Esophagus squamous epithelium (tissue), 5 donors: Measurements from ENCODE around the gene CCR9. TPM values are rescaled to one million over a fixed set of nuclear protein-coding genes. Genes with fewer than 3 reads are reported as not detected.
A peak's percentile ranks its signal among the peaks of the same experiment; 100 is the strongest.

Source experiments
- DNase-seq: peaks from one replicate; lab custom pipeline; 2025; lab: John Stamatoyannopoulos, UW
- H3K27ac ChIP-seq, 4 donors: fragments of 200-600 bp; sonication (generic); one replicate each; pipeline ENCODE4 v1.5.1; 2016 to 2019; ENCODE audit warnings: mild to moderate bottlenecking in 1 of 4
- H3K27me3 ChIP-seq, 4 donors: fragments of 200-600 bp; sonication (generic); 1 replicate in 3 of 4; 2 replicates in 1 of 4; pipeline versions ENCODE4 v1.5.1 to v1.6.0; 2017 to 2021; ENCODE audit warnings: antibody characterized with exemption in 1 of 4
- H3K36me3 ChIP-seq, 3 donors: fragments of 200-600 bp; sonication (generic); one replicate each; pipeline ENCODE4 v1.5.1; 2016 to 2019
- H3K4me1 ChIP-seq, 3 donors: fragments of 200-600 bp; sonication (generic); one replicate each; pipeline ENCODE4 v1.5.1; 2017 to 2019
- H3K4me3 ChIP-seq, 4 donors: fragments of 200-600 bp; sonication (generic); 1 replicate in 3 of 4; 2 replicates in 1 of 4; pipeline ENCODE4 v1.5.1; 2016 to 2019; ENCODE audit warnings: mild to moderate bottlenecking in 2 of 4, moderate library complexity in 1 of 4
- H3K9me3 ChIP-seq, 3 donors: fragments of 200-600 bp; sonication (generic); one replicate each; pipeline ENCODE4 v1.5.1; 2016 to 2019
- CTCF ChIP-seq, 6 experiments: fragments of 450-650 bp in 4 of 6; fragments of 200-600 bp in 2 of 6; sonication (generic) in 2 of 6; IDR thresholded peaks; one replicate each; pipeline ENCODE4 v1.5.1; 2016 to 2019; ENCODE audit warnings: antibody characterized with exemption in 6 of 6, mild to moderate bottlenecking in 4 of 6, moderate library complexity in 4 of 6
- POLR2A ChIP-seq, 4 donors: fragments of 450-650 bp; IDR thresholded peaks; one replicate each; pipeline ENCODE4 v1.6.1; 2017; ENCODE audit warnings: antibody characterized with exemption in 4 of 4, mild to moderate bottlenecking in 4 of 4, moderate library complexity in 3 of 4
- WGBS, 2 donors: methylation state at CpG; one replicate each; pipeline ENCODE4 v1.1.5; 2018; 5-methylcytosine and 5-hydroxymethylcytosine counted together
- intact Hi-C: fragments of 100-400 bp; cut with DNase I; formaldehyde crosslinking; loops from one replicate; pipeline ENCODE4 v1.15.0; 2022
- total RNA-seq, 4 donors: library from RNA; depleted of rRNA; stranded (reverse); fragments of >200 nt; gene quantifications; one replicate each; pipeline ENCODE4 v1.1.0, GENCODE V29; 2016
- donor health status: DM: yes; HTN: yes; CAD: no.

CCR9 gene
- total RNA-seq, 4 donors from 2014 or later, result not detected

DNA sequence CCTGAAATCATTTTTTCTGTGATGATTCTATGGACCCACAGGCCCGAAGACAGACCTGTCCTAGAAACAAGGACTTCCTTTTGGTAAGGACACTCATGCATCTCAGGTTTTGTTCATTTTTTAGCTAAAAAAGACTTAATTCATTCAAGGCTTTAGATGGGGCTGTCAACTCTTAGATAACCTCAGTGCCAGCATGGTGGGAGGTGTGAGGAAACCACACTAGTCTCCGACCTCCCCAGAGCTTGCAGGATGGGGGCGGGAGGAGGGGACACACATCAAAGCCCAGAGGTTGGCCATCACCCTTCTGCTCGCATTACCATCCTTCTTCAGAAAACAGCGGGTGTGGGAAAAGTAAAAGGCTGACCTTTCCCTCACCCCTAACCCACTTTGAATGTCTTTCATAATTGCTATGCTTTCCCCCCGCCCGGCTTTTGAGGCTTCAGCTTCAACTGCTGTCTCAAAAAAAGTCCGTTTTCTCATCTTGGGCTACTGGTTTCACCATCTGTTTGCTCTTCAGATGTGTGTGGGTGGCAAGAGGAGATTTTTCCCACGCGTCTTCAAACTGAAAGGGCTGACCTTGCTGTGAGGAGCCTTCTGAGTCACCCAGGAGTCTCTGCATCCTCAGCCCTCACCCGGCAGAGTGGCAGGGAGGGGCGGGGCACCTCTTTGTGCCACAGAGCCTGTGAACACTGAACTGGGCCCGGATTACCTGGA is 29.3 kb downstream of the CCR9 start:
- no peaks in the 10 kb centered on the region for H3K27me3 ChIP-seq
- H3K27ac ChIP-seq, result peak overlapping the region in 2 of 4 donors; percentile 4 to 31
- peaks cover 0 to 29% (median 12%) of the 10 kb centered on the region in 3 donors for H3K4me1 ChIP-seq
- peaks cover 0 to 36% (median 0%) of the 10 kb centered on the region in 3 donors for H3K36me3 ChIP-seq
- H3K9me3 ChIP-seq, result no peaks in the 10 kb centered on the region
- no peak for TF ChIP-seq CTCF (IDR thresholded peaks at IDR 0.05)
- TF ChIP-seq POLR2A (IDR thresholded peaks at IDR 0.05), result no peak
- intact Hi-C loops, result no loop called here
- WGBS, 2 donors, result 17 to 34% methylated on average over 8 of the region's 13 CpGs
- no peak for DNase-seq
- H3K4me3 ChIP-seq, result peak overlapping the region in 1 of 4 donors; percentile 38

DNA sequence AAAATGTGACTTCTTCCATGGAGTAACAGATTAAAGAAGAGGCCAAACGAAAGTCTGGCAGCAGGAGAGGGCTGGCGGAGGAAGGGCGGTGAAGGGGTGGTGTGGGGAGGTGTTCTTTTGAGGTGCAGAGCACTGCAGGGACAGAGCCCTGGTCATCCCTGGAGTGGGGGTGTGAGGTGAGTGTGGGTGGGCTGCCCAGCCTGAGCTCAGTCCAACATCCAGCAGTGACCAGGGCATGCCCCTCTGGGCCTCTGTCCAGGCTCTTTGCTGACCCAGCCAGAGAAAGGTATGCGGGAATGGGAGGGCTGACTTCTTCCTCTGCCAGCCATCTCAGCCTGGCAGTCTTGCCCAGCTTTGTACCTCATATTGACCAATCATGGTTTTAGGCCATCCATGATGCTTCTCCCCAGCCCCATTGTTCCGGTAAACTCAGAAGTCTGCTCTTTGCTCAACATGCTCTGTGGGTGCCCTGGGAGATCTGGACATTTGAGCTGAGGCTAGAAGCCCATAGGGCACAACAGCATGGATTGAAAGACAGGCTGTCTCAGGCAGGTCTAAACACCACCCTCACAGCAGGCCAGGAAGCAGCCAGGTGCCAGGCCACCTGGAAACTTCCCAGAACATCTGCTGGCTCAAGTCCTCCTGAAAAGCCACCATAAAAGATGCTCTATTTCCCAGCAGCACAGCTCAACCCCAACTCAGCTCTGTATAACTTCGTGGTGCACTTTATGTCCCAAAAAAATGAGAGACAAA is 31.0 kb downstream of the CCR9 start:
- 63 to 73% methylated on average over 4 to 6 of the region's 6 CpGs for WGBS, 2 donors
- Histone ChIP-seq H3K4me1 (peaks cover 0 to 29% (median 12%) of the 10 kb centered on the region in 3 donors), H3K27ac (no peak overlapping the region), H3K27me3 (no peaks in the 10 kb centered on the region), H3K9me3 (no peaks in the 10 kb centered on the region), H3K4me3 (no peak overlapping the region), H3K36me3 (peaks cover 5 to 53% (median 6%) of the 10 kb centered on the region in 3 donors)
- intact Hi-C loops, result no loop called here
- TF ChIP-seq CTCF (IDR thresholded peaks at IDR 0.05) (no peak), POLR2A (IDR thresholded peaks at IDR 0.05) (no peak)
- DNase-seq, result no peak

- Histone ChIP-seq H3K27ac (no peak overlapping the region), H3K27me3 (no peaks in the 10 kb centered on the region), H3K36me3 (peaks cover 16 to 92% (median 24%) of the 10 kb centered on the region in 3 donors), H3K9me3 (no peaks in the 10 kb centered on the region), H3K4me3 (no peak overlapping the region), H3K4me1 (peaks cover 0 to 15% (median 0%) of the 10 kb centered on the region in 3 donors)
- DNase-seq, result no peak
- intact Hi-C loops, result loop anchor here (5.0 kb wide), 1 partner anchor 164 kb away; no protein-coding TSS in a partner anchor
- 79 to 92% methylated on average over 10 to 12 of the region's 14 CpGs for WGBS, 2 donors
- TF ChIP-seq POLR2A (IDR thresholded peaks at IDR 0.05) (no peak), CTCF (IDR thresholded peaks at IDR 0.05) (no peak)
Observed at GRCh38 chr3:45921158-45922038, 35.1 kb downstream of the CCR9 start.

DNA sequence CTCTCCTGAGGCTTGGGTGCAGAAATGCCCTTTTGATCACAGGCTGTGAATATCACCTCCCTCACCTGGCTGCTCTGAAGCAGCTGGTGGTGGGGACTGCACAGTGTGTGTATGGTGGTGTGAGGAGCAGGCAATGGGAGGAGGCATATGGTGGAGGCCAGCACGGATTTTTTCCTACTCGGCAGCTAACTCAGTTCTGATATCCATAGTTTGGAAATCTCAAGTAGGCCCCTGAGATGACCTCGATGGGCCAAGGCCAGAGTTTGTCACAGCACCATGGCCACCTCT is 35.6 kb downstream of the CCR9 start:
- intact Hi-C loops, result loop anchor here (5.0 kb wide), 1 partner anchor 165 kb away; no protein-coding TSS in a partner anchor
- Histone ChIP-seq H3K9me3 (no peaks in the 10 kb centered on the region), H3K4me1 (peaks cover 0 to 9% (median 0%) of the 10 kb centered on the region in 3 donors), H3K27me3 (no peaks in the 10 kb centered on the region), H3K27ac (no peak overlapping the region), H3K4me3 (no peak overlapping the region), H3K36me3 (peaks cover 16 to 98% (median 24%) of the 10 kb centered on the region in 3 donors)
- WGBS, 2 donors, result 100% methylated on average over 2 of the region's 3 CpGs; no CpG with 5 or more reads in 1 of the 2 donors
- no peak for DNase-seq
- TF ChIP-seq CTCF (IDR thresholded peaks at IDR 0.05), result no peak
- no peak for TF ChIP-seq POLR2A (IDR thresholded peaks at IDR 0.05)
